Inflammatory macrophage treated with lipopolysaccharide for 4 hours (primary cell): ENCODE data around the gene MGAT3.

Experiments used
- DNase-seq: peaks from one replicate; pipeline ENCODE4 v3.0.0-alpha.2; 2020

The MGAT3 gene

DNA sequence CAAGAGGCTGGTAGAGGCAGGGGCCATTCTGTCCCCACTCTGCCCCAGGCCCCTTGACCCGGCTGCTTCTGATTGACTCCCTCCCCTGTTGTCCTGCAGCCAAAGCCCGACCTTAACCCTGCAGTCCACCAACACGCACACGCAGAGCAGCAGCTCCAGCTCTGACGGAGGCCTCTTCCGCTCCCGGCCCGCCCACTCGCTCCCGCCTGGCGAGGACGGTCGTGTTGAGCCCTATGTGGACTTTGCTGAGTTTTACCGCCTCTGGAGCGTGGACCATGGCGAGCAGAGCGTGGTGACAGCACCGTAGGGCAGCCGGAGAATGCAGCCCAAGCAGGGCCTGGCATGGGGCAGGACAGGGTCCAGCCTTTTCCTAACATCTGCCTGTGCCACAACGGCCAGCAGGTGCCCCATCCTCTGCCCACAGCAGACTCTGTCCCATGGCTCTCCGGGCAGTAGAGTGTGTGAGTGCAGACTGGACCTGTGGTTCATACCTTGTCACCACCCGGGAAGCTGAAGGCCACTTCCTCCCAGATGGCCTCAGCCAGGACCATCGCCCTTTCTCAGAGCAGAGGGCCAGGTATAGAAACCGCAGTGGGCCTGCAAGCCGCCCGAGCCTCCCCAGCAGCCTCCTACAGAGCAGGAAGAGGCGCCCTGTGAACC, 26.8 kb upstream of the MGAT3 start:
- no peak for DNase-seq

DNA sequence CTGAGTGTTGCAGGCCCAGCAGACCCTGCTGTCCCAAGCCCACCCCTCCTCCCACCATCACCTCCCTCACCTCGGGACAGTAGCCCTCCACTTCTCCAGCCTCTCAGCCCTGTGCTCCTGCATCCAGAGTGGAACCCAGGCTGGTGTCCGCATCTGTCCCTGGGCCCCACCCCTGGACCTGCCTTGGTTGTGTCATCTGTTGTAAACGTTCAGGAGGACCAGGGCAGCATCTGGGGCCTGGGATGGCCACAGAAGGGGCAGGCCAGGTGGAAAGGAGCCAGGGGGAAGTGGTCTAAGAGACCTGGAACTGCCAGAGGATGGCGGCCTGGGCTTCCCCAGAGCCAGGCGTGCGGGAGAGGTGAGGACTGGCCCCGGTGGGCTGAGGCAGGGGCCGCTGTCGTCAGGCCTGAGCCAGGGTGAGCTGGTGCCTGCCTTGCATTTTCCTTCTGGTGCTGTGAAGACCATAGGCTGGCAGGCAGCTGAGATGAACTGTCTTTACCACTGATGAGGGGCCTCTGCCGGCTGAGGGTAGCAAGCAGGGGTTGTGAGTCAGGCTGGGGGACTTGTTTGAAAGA, 26.1 kb upstream of the MGAT3 start:
- no peak for DNase-seq

DNA sequence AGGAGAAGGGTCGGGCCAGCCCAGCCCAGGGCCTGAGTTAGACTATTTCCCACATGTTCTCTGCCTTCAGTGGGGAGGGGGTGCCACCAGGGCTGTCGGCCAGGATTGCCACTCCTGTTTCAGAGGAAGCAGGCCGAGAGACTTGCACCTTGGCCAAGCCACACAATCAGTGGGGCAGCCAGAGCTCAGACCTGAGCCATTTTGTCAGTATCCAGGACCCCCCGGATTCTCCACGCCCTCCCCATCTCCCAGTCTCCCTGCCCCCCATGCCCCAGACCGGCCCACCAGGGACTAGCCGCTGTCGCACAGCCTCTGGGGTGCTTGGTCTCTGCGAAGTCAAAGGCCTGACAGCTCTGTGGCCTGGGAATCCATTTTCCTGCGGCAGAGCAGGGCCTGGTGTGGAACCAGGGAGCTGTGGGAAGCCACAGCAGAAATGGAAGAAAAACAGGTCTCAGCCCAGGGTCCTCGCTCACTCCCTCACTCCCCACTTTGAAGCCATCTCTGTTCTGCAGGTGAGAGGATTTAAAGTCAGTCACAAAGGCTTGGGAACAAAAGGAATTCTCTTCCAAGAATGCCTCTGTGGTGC, 25.5 kb upstream of the MGAT3 start:
- no peak for DNase-seq

DNA sequence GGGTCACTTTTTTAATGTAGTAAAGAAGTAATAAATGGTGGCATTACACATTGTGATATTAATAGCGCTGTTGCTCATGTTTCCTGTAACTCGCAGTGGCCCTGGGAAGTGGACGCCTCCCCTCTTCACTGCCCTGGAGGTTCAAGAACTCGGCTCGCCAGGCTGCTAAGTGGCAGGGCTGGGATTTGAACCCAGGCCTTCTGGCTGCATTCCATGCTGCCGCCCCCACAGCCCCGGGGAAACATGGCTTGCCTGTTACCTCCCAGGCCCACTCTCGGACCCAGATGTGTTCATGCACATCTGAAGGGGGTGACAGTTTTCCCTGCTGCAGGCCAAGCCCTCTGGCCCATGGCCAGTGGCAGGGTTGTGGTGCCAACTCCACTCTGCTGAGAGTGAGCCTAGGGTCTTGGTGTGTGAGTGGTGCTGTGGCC, 25.0 kb upstream of the MGAT3 start:
- peak; percentile 28 for DNase-seq

- no peak for DNase-seq
Measured at GRCh38 chr22:39432361-39432811, 24.4 kb upstream of the MGAT3 start.

DNA sequence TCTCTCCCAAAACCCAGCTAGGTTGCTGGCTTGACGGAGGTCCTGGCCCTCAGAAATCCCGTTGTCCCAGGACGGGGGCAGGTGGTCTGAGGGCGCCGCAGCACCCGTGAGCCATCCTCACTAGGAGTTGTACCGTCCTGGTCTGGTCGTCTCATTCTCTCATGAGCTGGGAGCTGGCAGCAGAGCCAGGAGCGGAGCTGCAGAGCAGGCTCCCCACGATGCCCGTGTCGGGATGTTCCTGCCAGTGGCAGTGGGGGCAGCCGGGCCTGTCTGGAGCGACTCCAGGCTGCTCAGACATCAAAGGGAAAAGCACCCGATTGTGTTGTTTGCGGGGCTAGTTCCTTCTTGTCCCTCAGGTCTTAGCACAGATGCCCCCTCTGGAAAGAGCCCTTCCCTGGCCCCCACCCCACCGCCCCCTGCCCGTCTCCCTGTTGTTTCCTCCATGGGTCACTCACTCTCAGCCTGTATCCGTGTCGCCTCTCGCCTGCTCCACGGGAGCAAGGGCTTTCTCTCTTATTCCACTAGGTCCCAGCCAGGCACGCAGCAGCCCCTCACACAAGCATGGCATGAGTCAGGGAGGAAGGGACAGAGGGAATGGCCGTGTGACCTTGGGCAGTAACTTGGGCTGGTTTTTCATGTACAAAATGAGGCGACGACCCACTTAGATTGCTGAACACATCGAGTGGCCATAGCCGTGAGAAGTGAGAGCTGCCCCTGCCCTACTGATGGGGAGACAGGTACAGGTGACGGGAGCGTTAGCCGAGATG, 23.2 kb upstream of the MGAT3 start:
- no peak for DNase-seq

DNA sequence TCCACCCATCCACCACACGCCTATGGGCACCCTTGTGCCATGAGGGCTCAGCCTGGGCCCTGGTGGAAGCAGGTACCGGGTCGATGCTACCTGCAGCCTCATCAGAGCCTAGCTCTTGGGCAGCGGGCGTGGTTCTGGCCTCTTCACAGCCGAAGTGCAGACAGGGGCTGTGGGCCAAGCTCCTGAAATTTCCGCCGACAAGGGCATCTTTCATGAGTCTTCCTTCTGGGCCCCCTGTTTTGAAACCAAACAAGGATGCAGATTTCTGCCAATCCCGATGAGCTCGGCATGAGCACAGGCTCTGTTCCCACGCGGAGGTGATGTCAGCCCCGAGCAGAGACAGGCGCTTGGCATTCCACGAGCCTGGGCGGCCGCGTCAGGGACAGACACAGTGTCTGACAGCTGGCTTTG, 22.6 kb upstream of the MGAT3 start:
- no peak for DNase-seq

DNA sequence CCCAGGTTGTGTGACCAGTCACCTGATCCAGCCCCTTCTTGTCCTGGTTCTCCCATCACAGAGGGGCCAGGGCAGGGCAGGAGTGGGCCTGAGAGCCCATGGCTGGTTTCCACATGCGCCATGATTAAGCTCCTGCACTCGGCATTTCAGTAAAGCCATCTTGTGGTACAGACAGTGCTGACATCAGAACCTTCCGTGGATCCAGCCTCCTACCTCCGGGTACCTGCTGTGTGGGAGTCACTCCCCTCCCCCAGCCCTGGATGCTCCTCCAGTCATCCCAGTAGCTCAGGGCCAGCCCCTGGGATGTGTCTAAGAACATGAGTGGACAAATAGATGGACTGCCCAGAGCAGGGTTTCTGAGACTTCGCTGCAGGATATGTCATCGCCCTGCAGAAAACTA, 22.1 kb upstream of the MGAT3 start:
- no peak for DNase-seq

- no peak for DNase-seq
Measured at GRCh38 chr22:39435616-39436015, 21.2 kb upstream of the MGAT3 start.

DNA sequence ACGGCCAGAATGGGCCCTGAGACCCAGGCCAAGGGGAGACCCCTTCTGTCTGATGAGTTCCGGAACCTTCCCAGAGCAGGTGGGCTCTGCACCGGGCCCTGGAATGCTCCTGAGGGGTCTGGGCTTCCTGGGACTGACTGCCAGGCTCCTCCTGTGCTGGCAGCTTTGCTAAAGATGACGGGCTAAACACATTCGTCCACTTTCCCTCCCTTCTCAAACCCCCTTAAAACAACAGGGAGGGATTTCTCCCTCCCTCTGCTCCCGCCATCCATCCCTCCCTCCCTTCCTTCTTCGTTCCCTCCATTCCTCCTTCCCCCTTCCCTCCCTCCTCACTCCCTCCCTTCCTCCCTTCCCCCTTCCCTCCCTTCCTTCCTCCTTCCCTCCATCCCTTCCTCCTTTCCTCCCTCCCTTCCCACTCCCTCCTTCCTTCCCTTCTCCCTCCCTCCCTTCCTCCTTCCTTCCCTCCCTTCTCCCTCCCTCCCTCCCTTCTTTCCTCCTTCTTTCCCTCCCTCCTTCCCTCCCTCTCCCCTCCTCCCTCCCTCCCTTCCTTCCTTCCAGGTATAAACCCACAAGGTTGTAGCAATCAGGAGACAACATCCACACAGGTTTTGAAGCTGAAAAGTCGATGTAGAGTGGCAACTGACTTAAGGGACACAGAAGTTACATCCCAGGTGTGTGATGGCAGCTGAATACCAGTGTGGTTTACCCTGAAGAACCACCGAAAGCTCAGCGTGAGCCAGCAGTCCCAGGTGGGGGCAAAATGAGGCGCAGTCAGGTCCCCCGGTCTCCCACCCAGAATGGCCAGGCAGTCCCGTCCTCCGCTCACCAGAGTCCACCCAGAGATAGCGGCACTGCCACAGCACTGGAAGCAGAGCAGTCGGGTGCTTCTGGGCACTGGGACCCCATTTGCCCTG, 18.8 kb upstream of the MGAT3 start:
- DNase-seq = no peak

GRCh38 chr22:39439170-39439569, 17.6 kb upstream of the MGAT3 start:
- peak; percentile 76 for DNase-seq

- no peak for DNase-seq
Measured at GRCh38 chr22:39443398-39443797, 13.4 kb upstream of the MGAT3 start.

- no peak for DNase-seq
Measured at GRCh38 chr22:39444247-39444800, 12.5 kb upstream of the MGAT3 start.

DNA sequence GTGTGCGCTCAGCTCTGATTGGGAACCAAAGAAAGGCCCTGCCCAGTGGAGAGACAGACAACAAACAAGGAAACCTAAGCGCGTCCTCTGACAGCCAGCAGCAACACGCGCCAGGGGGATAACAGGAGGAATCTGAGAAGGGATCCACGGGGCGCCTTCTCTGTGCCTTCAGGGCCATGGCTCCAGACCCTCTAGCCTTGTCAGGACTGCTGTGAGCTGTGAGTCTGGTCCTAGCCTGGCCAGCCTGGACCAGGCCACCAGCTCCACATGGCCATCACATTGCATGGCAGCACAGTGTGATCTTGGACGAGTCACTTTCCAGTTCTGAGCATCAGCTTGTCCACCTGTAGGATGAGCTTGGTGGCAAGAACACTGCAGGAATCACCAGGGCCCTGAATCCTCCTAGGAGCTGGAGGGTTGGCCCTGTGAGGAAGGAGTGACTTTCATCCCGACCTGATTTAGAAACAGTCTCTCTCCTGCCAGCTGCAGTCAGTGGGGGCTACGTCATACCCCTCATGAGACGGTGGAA, 11.8 kb upstream of the MGAT3 start:
- no peak for DNase-seq

GRCh38 chr22:39445678-39446077, 11.1 kb upstream of the MGAT3 start:
- no peak for DNase-seq

GRCh38 chr22:39446239-39446721, 10.5 kb upstream of the MGAT3 start:
- no peak for DNase-seq

GRCh38 chr22:39448205-39449054, 8.4 kb upstream of the MGAT3 start:
- DNase-seq = no peak

- DNase-seq = no peak
Measured at GRCh38 chr22:39449708-39450107, 7.1 kb upstream of the MGAT3 start.

- DNase-seq = no peak
Measured at GRCh38 chr22:39450258-39450955, 6.4 kb upstream of the MGAT3 start.

- no peak for DNase-seq
Measured at GRCh38 chr22:39452740-39453040, 4.1 kb upstream of the MGAT3 start.
